ENCODE measurements around the gene PEX11B.

The PEX11B gene

DNA sequence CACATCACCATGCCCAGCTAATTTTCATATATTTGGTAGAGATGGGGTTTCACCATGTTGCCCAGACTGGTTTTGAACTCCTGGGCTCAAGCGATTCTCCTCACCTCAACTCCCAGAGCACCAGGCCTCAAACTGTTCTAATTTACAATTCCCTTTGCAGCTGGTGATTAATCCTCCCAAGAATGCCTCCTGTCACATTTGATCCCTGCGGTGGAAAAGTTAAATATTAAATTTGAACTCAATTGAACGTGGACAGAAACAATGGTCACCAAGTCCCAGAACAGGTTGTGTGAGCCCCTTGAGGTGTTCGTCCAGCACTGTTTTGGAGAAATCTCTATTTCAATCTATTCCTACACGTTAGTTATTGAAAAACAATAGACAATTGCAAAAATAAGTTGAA is 30.9 kb downstream of the PEX11B start:
- Histone ChIP-seq H3F3A (ENCODE audit: insufficient read depth, low read length) (no peaks in the 10 kb centered on the region), H2AFZ (ENCODE audit: low read length) (no peak overlapping the region), H3K36me3 (replicated peaks; ENCODE audit: insufficient read depth, low read length) (no peaks in the 10 kb centered on the region), H3K9me2 (replicated peaks; ENCODE audit: insufficient read depth, low read length) (no peaks in the 10 kb centered on the region), H3K4me3 (ENCODE audit: low read length) (no peak overlapping the region), H3K9me3 (replicated peaks; ENCODE audit: insufficient read depth, low read length) (no peaks in the 10 kb centered on the region), H3K27me3 (replicated peaks; ENCODE audit: insufficient read depth, low read length) (peaks cover 21% of the 10 kb centered on the region), H4K20me1 (ENCODE audit: insufficient read depth, low read length) (no peaks in the 10 kb centered on the region), H3K79me2 (ENCODE audit: low read length) (no peaks in the 10 kb centered on the region), H3K4me2 (ENCODE audit: low read depth, low read length) (no peak overlapping the region), H3K4me1 (ENCODE audit: low read length) (0 out of 2 replicates have a peak, but pooled peaks cover 4% of the 10 kb centered on the region), H3K9ac (ENCODE audit: low read length) (no peak overlapping the region), H3K27ac (ENCODE audit: low read length) (no peak overlapping the region)
- DNase-seq, result no peak
- TF ChIP-seq, protein P1, sequence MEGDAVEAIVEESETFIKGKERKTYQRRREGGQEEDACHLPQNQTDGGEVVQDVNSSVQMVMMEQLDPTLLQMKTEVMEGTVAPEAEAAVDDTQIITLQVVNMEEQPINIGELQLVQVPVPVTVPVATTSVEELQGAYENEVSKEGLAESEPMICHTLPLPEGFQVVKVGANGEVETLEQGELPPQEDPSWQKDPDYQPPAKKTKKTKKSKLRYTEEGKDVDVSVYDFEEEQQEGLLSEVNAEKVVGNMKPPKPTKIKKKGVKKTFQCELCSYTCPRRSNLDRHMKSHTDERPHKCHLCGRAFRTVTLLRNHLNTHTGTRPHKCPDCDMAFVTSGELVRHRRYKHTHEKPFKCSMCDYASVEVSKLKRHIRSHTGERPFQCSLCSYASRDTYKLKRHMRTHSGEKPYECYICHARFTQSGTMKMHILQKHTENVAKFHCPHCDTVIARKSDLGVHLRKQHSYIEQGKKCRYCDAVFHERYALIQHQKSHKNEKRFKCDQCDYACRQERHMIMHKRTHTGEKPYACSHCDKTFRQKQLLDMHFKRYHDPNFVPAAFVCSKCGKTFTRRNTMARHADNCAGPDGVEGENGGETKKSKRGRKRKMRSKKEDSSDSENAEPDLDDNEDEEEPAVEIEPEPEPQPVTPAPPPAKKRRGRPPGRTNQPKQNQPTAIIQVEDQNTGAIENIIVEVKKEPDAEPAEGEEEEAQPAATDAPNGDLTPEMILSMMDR (IDR thresholded peaks at IDR 0.05; ENCODE audit: low read length), result no peak
- TF ChIP-seq EZH2 (optimal IDR thresholded peaks at IDR 0.05; ENCODE audit: low read depth, low read length) (no peak), EZH2phosphoT487 (IDR thresholded peaks at IDR 0.05; ENCODE audit: low read length) (no peak)

DNA sequence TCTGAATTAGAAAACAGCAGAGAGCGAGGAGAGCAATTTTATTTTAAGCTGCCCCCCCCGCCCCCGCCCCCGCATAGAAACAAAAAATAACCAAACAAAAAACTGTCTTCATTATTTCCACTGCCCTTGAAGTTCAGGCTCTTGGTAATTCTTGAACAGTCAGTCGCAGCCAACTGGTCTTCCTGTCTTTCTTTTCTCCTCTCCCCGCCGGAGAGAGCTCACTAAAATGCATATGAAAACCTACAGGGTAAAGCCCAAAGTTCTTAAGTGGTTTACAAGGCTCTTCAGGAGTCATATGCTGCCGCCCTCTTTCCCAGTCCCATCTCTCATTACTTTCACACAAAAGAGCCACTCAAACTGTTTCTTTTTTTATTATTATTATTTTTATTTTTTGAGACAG is 31.7 kb downstream of the PEX11B start:
- Histone ChIP-seq H3K27me3 (replicated peaks; ENCODE audit: insufficient read depth, low read length) (peaks cover 21% of the 10 kb centered on the region), H3K9me2 (replicated peaks; ENCODE audit: insufficient read depth, low read length) (no peaks in the 10 kb centered on the region), H2AFZ (ENCODE audit: low read length) (no peak overlapping the region), H4K20me1 (ENCODE audit: insufficient read depth, low read length) (no peaks in the 10 kb centered on the region), H3K4me1 (ENCODE audit: low read length) (0 out of 2 replicates have a peak, but pooled peaks cover 4% of the 10 kb centered on the region), H3K27ac (ENCODE audit: low read length) (no peak overlapping the region), H3F3A (ENCODE audit: insufficient read depth, low read length) (no peaks in the 10 kb centered on the region), H3K4me2 (ENCODE audit: low read depth, low read length) (no peak overlapping the region), H3K9ac (ENCODE audit: low read length) (no peak overlapping the region), H3K36me3 (replicated peaks; ENCODE audit: insufficient read depth, low read length) (no peaks in the 10 kb centered on the region), H3K4me3 (ENCODE audit: low read length) (no peak overlapping the region), H3K79me2 (ENCODE audit: low read length) (no peaks in the 10 kb centered on the region), H3K9me3 (replicated peaks; ENCODE audit: insufficient read depth, low read length) (no peaks in the 10 kb centered on the region)
- TF ChIP-seq, protein P1 (IDR thresholded peaks at IDR 0.05; ENCODE audit: low read length), result no peak
- TF ChIP-seq EZH2 (optimal IDR thresholded peaks at IDR 0.05; ENCODE audit: low read depth, low read length), result no peak
- no peak for DNase-seq

DNA sequence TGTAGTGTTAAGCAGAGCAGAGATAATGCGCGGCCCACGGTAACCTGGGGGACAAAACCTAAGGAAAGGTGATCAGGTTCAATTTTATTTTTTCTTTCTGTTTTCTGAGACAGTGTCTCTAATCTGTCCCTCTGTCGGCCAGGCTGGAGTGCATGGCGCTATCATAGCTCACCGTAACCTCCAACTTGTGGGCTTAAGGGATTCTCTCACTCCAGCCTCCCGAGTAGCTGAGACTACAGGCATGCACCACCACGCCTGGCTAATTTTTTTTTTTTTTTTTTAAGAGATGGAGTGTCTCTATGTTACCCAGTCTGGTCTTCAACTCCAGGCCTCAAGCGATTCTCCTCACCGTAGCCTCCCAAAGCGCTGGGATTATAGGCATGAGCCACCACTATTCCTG is 32.1 kb downstream of the PEX11B start:
- TF ChIP-seq EZH2phosphoT487 (IDR thresholded peaks at IDR 0.05; ENCODE audit: low read length) (no peak), EZH2 (optimal IDR thresholded peaks at IDR 0.05; ENCODE audit: low read depth, low read length) (no peak)
- TF ChIP-seq, protein P1 (IDR thresholded peaks at IDR 0.05; ENCODE audit: low read length), result no peak
- Histone ChIP-seq H3K9me2 (replicated peaks; ENCODE audit: insufficient read depth, low read length) (no peaks in the 10 kb centered on the region), H3K4me3 (ENCODE audit: low read length) (peak overlapping the region; percentile 66), H2AFZ (ENCODE audit: low read length) (peak overlapping the region; percentile 77), H3K9me3 (replicated peaks; ENCODE audit: insufficient read depth, low read length) (no peaks in the 10 kb centered on the region), H3K27ac (ENCODE audit: low read length) (no peak overlapping the region), H3K79me2 (ENCODE audit: low read length) (no peaks in the 10 kb centered on the region), H3K9ac (ENCODE audit: low read length) (no peak overlapping the region), H3K4me2 (ENCODE audit: low read depth, low read length) (peak overlapping the region; percentile 97), H3K4me1 (ENCODE audit: low read length) (0 out of 2 replicates have a peak, but pooled peaks cover 4% of the 10 kb centered on the region), H4K20me1 (ENCODE audit: insufficient read depth, low read length) (no peaks in the 10 kb centered on the region), H3K27me3 (replicated peaks; ENCODE audit: insufficient read depth, low read length) (peaks cover 21% of the 10 kb centered on the region), H3F3A (ENCODE audit: insufficient read depth, low read length) (no peaks in the 10 kb centered on the region), H3K36me3 (replicated peaks; ENCODE audit: insufficient read depth, low read length) (no peaks in the 10 kb centered on the region)
- DNase-seq, result no peak

All from MM.1S (cell line).